Colon (tissue), 2 donors: Measurements from ENCODE around the gene TMEM219.

ENCODE experiments used
- FAIRE-seq: peaks from 2 replicates; lab custom pipeline; 2012; peaks lifted over from hg19 to GRCh38; lab: Jason Lieb, UNC
- donor health status: control.
- donor health status: control.

The TMEM219 gene

GRCh38 chr16:29995324-29995910 is 33.5 kb downstream of the TMEM219 start, which contains the start of gene HIRIP3:
Gene HIRIP3 (minus strand): TSS chr16:29995617. CDS start chr16:29995605, 12 bp downstream.
- no peak for FAIRE-seq

GRCh38 chr16:29995911-29996765 is 34.3 kb downstream of the TMEM219 start, which contains the start of gene INO80E:
Gene INO80E (plus strand): TSS chr16:29996241. CDS start chr16:29996311, 70 bp downstream.
- FAIRE-seq: no peak

GRCh38 chr16:29996766-29997250 is 34.9 kb downstream of the TMEM219 start:
- no peak for FAIRE-seq

GRCh38 chr16:29999605-30000004 is 37.7 kb downstream of the TMEM219 start:
- no peak for FAIRE-seq

GRCh38 chr16:30000735-30001631 is 39.1 kb downstream of the TMEM219 start:
- FAIRE-seq: no peak

- no peak for FAIRE-seq
Observed at GRCh38 chr16:30002614-30003346, 40.9 kb downstream of the TMEM219 start.

- FAIRE-seq: no peak
Observed at GRCh38 chr16:30003670-30004423, 42.0 kb downstream of the TMEM219 start.

- no peak for FAIRE-seq
Observed at GRCh38 chr16:30004424-30004776, 42.5 kb downstream of the TMEM219 start.

GRCh38 chr16:30004811-30005242 is 42.9 kb downstream of the TMEM219 start:
- FAIRE-seq: no peak

- no peak for FAIRE-seq
Observed at GRCh38 chr16:30005341-30006094, 43.6 kb downstream of the TMEM219 start.

- no peak for FAIRE-seq
Observed at GRCh38 chr16:30006095-30006473, 44.2 kb downstream of the TMEM219 start.

GRCh38 chr16:30006659-30007377 is 44.9 kb downstream of the TMEM219 start:
- FAIRE-seq: no peak

GRCh38 chr16:30007378-30007895 is 45.6 kb downstream of the TMEM219 start:
- no peak for FAIRE-seq

GRCh38 chr16:30009085-30009862 is 47.4 kb downstream of the TMEM219 start:
- no peak for FAIRE-seq

GRCh38 chr16:30009990-30010843 is 48.3 kb downstream of the TMEM219 start:
- no peak for FAIRE-seq

- FAIRE-seq: no peak
Observed at GRCh38 chr16:30010844-30011713, 49.2 kb downstream of the TMEM219 start, which contains the start of gene DOC2A. Gene DOC2A (minus strand): TSS chr16:30011027. CDS start chr16:30010222, 805 bp downstream.
